ENCODE results near the gene ATP13A4.

DNA sequence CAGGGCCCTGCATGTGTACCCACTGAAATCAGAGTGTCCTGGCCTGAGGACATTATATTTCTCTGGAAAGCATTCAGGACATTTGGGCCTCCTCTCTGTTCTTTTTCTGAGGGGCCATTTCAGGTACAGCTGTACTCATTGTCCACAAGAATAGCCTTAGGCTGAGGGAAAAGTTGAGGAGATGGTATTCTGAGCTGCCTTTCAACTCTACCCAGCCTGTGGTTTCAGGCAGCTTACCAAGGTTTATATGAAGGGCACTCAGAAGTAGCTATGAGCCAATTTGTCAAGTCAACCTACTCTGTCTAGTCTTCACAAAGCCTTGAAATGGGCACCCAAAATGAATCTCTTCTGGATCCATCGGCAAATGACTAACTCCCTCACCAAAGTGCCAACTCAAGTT, 9.4 kb downstream of the ATP13A4 start:
- TF ChIP-seq CTCF (IDR thresholded peaks at IDR 0.05) (no peak), POLR2A (IDR thresholded peaks at IDR 0.05) (no peak)

Measured in thyroid gland (tissue), 4 donors.